NCI-H2171 (cell line): ENCODE measurements around the gene ALG6.
"Not testable (repeated sequence)": the region's sequence is repeated elsewhere in the genome, so short reads cannot be mapped to it uniquely, and the experiment has no call there.

Experiments
- DNase-seq: peaks from one replicate; lab custom pipeline; 2025; lab: John Stamatoyannopoulos, UW

The ALG6 gene

DNA sequence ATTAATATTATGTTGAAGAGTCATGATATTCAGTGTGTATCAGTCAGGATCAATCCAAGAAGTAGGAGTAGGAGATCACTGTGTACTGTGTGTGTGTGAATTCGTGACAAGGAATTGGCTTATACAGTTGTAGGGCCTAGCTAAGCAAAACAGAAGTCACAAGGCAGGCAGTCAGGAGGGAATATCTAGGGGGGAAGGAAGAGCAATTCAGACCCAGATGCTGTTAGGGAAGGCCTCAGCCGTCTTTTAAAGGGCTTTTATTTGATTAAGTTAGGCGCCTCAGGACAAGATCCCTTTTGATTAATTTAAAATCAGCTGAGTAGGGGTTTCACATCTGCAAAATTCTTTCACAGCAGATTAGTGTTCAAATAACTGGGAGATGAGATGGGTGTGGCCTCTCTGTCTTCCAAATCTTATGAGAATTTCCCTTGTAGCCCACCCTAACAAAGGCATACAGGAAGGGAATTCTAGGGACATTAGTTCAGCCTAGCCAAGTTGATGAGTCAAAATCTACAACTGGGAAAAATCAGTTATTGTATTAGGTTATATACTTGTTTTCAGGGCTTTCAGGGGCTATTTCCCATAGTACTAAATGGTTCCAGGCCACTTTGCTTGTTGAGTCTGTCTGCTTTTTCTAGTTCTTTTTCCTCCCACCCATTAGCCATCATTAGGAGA is 47.4 kb downstream of the ALG6 start:
- no peak for DNase-seq

DNA sequence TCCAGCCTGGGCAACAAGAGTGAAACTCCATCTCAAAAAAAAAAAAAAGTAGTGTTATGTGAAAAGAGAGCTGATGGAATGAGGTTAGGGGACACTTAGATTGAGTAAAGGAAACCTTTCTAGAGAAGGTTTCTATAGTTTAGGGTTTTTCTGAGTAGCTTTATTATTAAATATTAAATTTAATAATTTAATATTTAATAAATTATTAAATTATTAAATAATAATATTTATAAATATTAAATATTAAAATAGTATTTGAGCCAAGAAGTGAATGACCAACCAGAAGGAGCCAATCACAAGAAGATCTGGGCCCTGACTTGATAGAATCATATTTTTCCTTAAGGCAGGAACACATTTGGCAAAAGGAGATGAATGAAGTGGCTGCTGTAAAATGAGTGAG is 50.7 kb downstream of the ALG6 start:
- DNase-seq, result no peak

DNA sequence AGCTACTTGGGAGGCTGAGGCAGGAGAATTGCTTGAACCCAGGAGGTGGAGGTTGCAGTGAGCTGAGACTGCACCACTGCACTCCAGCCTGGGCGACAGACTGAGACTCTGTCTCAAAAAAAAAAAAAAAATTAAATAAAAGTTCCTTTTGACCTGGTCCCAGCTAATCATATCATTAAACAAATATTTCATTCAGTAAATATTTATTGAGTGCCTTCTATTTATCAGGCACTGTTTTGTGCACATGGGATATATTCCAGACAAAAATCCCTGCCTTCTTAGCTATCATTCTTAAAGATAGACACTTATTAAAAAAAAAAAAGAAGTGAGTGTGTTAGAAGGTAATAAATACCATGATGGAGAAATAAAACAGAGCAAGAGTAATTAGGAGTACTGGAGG is 53.3 kb downstream of the ALG6 start:
- not testable (repeated sequence) for DNase-seq

DNA sequence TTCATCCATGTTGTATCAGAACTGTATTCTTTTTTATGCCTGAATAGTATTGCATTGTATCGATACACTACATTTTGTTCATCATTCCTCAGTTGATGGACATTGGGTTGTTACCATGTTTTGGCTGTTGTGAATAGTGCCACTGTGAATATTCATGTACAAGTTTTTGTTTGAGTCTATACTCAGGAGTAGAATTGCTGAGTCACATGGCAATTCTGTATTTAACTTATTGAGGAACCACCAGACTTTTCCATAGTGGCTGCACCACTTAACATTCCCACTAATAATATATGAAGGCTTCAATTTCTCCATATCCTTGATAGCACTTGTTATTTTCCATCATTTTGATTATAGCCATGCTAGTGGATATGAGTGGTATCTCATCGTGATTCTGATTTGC is 56.2 kb downstream of the ALG6 start:
- no peak for DNase-seq

DNA sequence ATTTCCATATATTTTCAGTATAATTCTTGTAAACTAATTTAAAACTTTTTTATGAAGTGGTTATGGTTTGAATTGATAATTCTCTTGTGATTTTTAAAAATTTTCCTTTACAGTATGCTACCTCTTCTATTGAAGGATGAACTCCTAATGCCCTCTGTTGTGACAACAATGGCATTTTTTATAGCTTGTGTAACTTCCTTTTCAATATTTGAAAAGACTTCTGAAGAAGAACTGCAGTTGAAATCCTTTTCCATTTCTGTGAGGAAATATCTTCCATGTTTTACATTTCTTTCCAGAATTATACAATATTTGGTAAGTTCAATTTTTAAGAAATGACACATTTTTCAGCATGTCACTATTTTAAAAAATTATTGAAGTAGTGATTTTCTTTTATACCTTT is 61.4 kb downstream of the ALG6 start:
- no peak for DNase-seq

DNA sequence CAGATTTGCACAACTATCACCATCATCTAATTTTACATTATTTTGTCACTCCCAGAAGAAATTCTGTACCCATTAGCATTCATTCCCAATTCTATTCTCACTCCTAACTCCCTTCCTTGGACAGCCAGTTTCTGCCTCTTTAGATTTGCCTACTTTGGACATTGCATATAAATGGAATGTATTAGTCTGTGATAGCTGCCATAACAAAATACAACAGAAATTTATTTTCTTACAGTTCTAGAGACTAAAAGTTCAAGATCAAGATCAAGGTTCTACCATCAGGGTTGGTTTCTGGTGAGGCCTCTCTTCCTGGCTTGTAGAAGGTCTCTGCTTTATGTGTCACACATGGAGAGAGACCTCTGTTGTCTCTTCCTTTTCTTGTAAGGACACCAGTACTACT is 61.9 kb downstream of the ALG6 start:
- DNase-seq, result no peak

DNA sequence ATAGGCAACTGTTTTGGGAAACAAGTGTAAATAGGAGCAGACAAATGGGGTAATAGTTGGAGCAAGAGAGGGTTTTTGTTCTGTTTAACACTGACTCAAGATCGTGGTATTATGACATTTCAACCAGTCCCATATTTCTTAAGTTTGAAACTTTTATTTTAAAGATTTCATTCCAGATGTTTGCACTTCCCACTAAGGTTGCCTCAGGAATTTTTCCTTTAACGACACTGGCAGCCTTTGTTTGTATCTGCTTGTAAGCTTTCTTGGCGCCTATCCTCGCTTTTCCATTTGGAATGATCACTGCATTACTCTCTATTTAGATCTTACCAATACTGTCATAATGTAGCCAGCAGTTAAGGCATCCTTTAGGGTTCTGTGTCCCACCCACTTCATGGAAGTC is 67.7 kb downstream of the ALG6 start:
- DNase-seq, result no peak

DNA sequence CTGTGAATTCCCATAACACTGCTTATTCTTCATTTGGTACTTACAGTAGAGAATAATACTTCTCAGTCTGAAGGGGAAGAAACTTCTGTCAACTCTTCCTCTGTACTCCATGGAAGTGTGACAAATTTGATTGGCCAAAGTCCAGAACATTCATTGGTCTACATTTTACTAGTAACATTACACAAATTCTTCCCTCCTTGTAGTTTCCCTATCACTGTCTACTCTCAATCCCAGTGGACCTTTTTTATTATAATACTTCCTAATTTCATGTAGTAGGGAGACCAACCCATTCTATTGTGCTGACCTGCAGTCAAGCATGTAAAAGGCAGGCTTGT is 74.7 kb downstream of the ALG6 start:
- DNase-seq, result no peak

DNA sequence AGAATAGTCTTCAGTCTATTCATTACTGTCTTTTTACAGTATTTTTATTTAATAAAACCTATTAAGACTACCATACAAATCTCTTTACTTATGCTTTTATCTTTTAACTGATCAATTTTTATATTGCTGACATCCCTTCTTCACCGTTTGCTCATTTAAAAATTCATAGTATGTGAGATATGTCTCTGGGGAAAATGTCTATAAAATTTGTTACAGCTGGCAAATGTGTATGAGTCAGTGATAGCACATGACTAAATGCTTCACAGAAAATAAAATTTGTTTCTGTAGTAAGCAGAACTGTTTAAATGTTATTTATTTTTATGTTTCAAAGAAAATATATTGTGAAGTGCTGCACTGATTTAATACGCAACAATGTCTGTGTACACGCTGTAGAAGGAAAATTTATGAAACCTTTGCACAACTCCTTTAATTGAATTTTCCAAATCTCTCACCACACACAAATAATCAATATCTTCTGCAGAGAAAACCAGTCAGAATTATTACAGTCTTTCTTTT is 81.4 kb downstream of the ALG6 start:
- DNase-seq, result no peak

DNA sequence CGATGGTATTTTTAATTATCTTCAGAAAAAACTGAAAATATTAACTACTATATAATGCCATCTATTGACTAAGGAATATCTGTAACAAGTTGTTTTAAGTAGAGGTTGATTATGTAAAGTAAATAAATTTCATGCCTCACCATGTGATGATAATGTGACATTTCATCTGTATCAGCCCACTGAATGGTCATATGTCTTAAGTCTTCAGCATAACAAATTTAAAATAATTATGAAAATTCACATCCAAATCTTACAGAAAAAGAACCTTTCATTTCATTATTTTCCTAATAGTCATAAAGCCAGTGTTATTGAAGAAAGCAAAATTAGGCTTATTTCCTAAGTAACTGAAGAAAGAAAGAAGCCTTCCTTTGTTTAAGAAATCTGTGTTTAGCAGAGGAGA is 83.0 kb downstream of the ALG6 start:
- no peak for DNase-seq

DNA sequence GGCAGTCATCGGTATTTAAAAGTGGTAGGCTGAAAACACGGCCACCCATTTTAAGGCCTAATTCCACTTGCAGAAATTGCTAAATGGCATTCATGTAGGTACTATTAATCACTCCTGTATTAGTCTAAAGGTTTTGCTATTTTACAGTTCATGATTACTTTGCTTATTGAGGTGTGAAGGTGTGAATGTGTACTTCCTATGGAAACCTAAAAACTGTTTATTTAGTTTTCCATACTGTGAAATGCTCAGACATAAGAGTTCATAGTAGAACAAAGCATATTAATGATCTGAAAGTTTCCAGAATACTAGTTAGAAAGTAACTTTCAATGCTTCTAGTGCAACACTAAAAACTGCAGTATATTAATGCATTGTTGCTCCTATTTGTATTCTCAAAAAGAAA is 85.8 kb downstream of the ALG6 start:
- no peak for DNase-seq

DNA sequence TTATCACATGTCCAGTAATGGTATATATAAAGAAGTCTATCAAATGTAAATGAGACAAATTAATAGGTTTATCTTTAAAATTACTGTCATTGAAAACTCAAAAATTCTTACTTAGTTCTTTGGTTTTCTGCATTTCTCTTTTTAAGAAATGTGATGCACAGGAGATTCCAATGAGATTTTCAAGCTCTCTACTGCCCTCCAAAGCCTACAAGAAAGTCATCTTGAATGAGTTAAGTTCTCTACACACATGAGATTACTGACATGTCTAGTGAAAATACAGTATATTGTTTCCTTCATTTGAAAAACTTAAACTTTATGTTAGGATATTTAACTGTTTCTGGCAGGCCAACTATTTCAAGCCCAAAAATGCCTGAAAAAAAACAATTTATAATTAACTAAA is 86.8 kb downstream of the ALG6 start:
- no peak for DNase-seq

DNA sequence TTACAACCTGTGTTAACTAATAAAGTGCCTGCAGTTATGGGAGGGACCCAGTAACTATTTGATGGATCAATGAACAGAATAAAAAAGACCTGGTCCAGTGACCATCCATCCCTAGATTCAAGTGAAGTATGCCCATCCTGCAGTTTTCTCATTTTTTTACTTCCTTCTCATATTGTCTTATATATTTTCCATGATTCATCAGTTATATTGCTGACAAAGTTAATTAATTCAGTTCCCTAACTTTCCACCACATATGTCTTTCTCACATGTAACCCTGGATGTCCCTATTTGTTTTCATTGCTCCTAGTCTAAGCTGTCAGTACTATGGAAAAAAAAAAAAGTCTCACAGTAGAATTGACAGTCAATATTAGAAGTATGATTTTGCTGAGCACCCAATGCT is 91.3 kb downstream of the ALG6 start:
- DNase-seq, result no peak

DNA sequence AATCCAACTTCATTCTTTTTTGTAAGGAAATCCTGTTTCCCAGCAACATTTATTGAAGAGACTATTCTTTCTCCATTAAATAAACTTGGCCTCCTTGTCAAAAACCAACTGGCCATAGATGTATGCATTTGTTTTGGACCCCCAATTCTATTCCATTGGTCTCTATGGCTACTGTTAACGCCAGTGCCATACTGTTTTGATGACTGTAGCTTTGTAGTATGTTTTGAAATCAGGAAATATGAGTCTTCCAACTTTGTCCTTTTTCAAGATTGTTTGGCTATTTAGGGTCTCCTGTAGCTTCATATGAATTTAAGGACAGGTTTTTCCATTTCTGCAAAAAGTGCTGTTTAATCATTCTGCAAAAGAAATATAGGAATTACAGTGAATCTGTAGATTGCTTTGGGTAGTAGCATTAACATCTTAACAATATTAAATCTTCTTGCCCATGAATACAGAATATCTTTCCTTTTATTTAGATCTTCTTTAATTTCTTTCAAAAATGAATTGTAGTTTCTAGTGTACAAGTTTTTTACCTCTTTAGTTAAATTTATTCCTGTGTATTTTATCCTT is 94.3 kb downstream of the ALG6 start:
- no peak for DNase-seq

DNA sequence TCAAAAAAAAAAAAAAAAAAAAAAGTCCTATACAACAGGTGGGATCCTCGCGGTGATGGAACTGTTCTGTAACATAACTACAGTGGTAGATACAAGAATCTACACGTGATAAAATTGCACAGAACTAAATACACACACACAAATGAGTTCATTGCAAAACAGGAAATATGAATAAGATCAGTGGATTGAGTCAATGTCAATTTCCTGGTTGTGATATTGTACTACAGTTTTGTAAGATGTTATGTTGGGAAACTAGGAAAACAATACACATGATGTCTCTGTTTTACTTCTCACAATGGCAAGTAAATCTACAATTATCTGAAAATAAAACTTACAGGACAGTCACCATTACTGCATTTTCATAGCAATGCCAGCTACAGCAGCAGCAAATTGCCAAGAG is 95.8 kb downstream of the ALG6 start:
- no peak for DNase-seq

DNA sequence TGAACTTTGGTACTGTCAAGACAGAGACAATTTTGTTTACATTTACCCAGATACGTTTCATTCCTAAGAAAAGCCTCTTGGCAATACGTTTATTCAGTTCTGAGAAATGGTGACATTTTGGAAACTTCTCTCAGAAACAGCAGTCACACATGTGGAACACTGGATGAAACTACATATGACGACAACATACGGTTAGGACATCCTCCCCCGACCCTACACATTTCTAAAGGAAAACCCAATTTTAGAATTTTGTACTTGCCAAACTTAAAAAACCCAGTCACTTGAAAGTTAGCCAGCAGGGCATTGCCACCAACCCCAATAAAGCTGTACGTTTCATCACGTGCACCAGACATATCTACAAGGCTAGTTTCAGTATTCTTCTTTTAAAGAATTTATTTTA is 98.8 kb downstream of the ALG6 start:
- DNase-seq, result no peak

DNA sequence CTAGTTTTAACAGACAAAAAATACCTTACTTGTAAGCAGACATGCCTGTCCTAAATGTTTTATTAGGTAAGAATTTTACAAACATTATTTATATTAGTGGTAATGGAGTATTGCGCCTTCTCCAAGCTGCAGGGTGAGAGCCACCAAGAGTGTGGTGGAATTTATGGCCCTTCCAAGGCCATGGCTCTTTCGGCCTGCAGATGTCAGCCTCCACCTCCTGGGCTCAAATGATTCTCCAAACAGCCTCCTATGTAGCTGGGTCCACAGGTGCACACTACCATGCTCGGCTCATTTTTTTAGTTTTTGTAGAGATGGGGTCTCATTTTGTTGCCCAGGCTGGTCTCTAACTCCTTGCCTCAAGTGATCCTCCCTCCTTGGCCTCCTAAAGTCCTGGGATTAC is 99.3 kb downstream of the ALG6 start:
- DNase-seq, result no peak

DNA sequence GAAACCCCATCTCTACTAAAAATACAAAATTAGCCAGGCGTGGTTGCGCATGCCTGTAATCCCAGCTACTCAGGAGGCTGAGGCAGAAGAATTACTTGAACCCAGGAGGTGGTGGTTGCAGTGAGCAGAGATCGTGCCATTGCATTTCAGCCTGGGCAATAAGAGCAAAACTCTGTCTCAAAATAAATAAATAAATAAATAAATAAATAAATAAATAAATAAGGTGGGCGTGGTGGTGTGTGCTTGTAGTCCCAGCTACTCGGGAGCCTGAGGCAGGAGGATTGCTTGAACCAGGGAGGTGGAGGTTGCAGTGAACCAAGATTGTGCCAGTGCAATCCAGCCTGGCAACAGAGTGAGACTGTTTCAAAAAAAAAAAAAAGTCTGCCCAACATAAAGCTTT is 101.3 kb downstream of the ALG6 start:
- DNase-seq, result not testable (repeated sequence)

DNA sequence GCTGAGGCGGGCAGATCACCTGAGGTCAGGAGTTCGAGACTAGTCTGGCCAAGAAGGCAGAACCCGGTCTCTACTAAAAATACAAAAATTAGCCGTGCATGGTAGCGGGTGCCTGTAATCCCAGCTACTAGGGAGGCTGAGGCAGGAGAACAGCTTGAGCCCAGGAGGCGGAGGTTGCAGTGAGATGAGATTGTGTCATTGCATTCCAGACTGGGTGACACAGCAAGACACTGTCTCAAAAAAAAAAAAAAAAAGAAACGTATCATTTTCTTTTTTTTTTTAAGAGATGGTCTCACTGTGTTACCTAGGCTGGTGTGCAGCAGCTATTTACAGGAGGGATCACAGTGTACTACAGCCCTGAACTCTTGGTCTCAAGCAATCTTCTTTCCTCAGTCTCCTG is 108.3 kb downstream of the ALG6 start:
- no peak for DNase-seq

DNA sequence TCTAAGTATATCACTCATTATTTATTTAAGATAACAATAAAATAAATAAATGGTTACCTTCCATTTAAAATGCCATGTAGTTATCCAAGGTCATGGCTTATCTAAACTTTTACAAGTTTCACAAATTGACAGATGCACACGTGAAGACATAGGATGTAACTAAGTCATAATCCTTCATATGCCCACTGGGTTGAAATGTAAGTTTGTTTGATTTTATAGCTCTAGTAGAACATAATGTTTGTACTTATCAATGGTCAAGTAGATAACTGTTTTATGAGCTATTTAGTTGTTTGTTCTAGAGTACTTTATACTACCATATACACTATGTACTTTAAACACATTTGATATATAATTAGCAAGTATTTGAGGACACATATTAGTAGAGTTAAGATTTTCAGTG is 112.6 kb downstream of the ALG6 start:
- no peak for DNase-seq

DNA sequence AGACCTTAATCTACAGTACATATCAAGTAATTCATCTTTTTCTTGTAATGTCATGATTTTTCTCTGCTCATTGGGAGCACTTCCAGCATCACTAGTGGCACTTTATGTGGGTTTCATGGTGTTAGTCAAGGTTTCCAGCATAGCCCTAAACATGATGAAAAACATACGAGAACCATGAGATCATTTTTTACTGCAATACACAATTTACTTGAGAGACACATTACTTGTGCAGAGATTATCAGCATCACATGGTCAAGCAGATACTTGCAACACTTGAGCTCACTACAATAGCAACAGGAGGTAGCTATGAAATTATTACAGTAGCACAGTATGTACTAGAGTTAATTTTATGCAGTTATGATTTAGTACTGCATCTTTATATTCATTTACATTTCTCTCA is 119.2 kb downstream of the ALG6 start:
- no peak for DNase-seq

DNA sequence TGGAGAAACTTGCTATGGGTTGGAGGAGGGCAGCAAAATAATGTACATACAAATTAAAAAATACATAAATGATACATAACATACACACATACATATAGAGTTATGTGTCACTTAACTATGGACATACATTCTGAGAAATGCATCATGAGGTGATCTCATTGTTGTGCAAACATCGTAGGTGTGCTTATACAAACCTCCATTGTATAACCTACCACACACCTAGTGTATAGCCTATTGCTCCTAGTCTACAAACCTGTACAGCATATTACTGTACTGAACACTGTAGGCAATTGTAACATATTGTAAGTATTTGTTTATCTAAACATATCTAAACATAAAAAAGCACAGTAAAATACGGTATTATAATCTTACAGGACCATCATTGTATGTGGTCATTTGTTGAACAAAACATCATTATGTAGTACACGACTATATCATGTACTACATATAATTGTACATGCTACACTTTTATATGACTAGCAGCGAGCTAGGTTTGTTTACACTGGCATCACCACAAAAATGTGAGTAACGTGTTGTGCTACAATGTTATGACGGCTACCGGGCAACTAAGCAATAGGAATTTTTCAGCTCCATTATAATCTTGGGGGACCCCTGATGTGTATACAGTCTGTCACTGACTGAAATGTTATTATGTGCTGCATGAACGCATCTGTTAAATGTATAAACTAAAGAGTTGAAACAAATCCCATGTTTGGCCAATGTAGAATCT is 120.1 kb downstream of the ALG6 start:
- DNase-seq, result no peak
